ENCODE measurements around the gene PEX16. TPM values are rescaled to one million over a fixed set of nuclear protein-coding genes. Genes with fewer than 3 reads are reported as not detected.

PEX16 gene
- polyA plus RNA-seq, 1 donor from 2014 or later: 61.1 TPM

- Histone ChIP-seq H3K27ac (ENCODE audit: low read length) (no peak overlapping the region), H3K9me3 (ENCODE audit: low read length) (no peaks in the 10 kb centered on the region), H3K9me2 (ENCODE audit: insufficient read depth, low read length) (no peaks in the 10 kb centered on the region), H3K36me3 (ENCODE audit: insufficient read depth, low read length) (no peaks in the 10 kb centered on the region), H3K9ac (ENCODE audit: low read length) (no peak overlapping the region), H3K4me3 (ENCODE audit: low read length) (no peak overlapping the region), H3K27me3 (ENCODE audit: insufficient read depth, low read depth, low read length) (no peaks in the 10 kb centered on the region), H4K20me1 (ENCODE audit: insufficient read depth) (no peaks in the 10 kb centered on the region), H2AFZ (ENCODE audit: low read depth, low read length) (no peak overlapping the region), H3K79me2 (replicated peaks; ENCODE audit: insufficient read depth, low read length) (no peaks in the 10 kb centered on the region), H3F3A (ENCODE audit: insufficient read depth, low read length, poor library complexity, severe bottlenecking) (no peaks in the 10 kb centered on the region), H3K4me2 (ENCODE audit: low read length) (no peak overlapping the region)
- no peak for TF ChIP-seq EZH2 (IDR thresholded peaks at IDR 0.05; ENCODE audit: borderline replicate concordance, insufficient read depth, low read length, poor library complexity, severe bottlenecking)
- TF ChIP-seq REST (IDR thresholded peaks at IDR 0.05; ENCODE audit: borderline replicate concordance): no peak
- no peak for TF ChIP-seq RAD21 (conservative IDR thresholded peaks at IDR 0.05)
- no peak for TF ChIP-seq MXI1 (conservative IDR thresholded peaks at IDR 0.05; ENCODE audit: poor library complexity, severe bottlenecking)
- TF ChIP-seq SMC3 (conservative IDR thresholded peaks at IDR 0.05; ENCODE audit: poor library complexity): no peak
- no peak for TF ChIP-seq EP300 (conservative IDR thresholded peaks at IDR 0.05; ENCODE audit: poor library complexity, severe bottlenecking)
- TF ChIP-seq POLR2AphosphoS5 (IDR thresholded peaks at IDR 0.05): no peak
- no peak for TF ChIP-seq CTCF (IDR thresholded peaks at IDR 0.05; ENCODE audit: poor library complexity, severe bottlenecking)
- no peak for TF ChIP-seq TAF1 (IDR thresholded peaks at IDR 0.05; ENCODE audit: low read depth)
These were observed 23.6 kb upstream of the PEX16 start for GRCh38 chr11:45941285-45941684.

GRCh38 chr11:45939836-45940235 lies 22.2 kb upstream of the PEX16 start:
- Histone ChIP-seq H3K27me3 (ENCODE audit: insufficient read depth, low read depth, low read length) (no peaks in the 10 kb centered on the region), H3K36me3 (ENCODE audit: insufficient read depth, low read length) (peaks cover 5% of the 10 kb centered on the region), H3K79me2 (replicated peaks; ENCODE audit: insufficient read depth, low read length) (no peaks in the 10 kb centered on the region), H3K9ac (ENCODE audit: low read length) (no peak overlapping the region), H3K9me3 (ENCODE audit: low read length) (no peaks in the 10 kb centered on the region), H2AFZ (ENCODE audit: low read depth, low read length) (no peak overlapping the region), H3K4me2 (ENCODE audit: low read length) (no peak overlapping the region), H3F3A (ENCODE audit: insufficient read depth, low read length, poor library complexity, severe bottlenecking) (no peaks in the 10 kb centered on the region), H3K4me3 (ENCODE audit: low read length) (no peak overlapping the region), H3K9me2 (ENCODE audit: insufficient read depth, low read length) (no peaks in the 10 kb centered on the region), H3K27ac (ENCODE audit: low read length) (no peak overlapping the region), H4K20me1 (ENCODE audit: insufficient read depth) (no peaks in the 10 kb centered on the region)
- no peak for TF ChIP-seq POLR2AphosphoS5 (IDR thresholded peaks at IDR 0.05)
- TF ChIP-seq CTCF (IDR thresholded peaks at IDR 0.05; ENCODE audit: poor library complexity, severe bottlenecking): no peak
- no peak for TF ChIP-seq MXI1 (conservative IDR thresholded peaks at IDR 0.05; ENCODE audit: poor library complexity, severe bottlenecking)
- TF ChIP-seq EP300 (conservative IDR thresholded peaks at IDR 0.05; ENCODE audit: poor library complexity, severe bottlenecking): no peak
- TF ChIP-seq TAF1 (IDR thresholded peaks at IDR 0.05; ENCODE audit: low read depth): no peak
- no peak for TF ChIP-seq SMC3 (conservative IDR thresholded peaks at IDR 0.05; ENCODE audit: poor library complexity)
- no peak for TF ChIP-seq RAD21 (conservative IDR thresholded peaks at IDR 0.05)
- no peak for TF ChIP-seq REST (IDR thresholded peaks at IDR 0.05; ENCODE audit: borderline replicate concordance)
- TF ChIP-seq EZH2 (IDR thresholded peaks at IDR 0.05; ENCODE audit: borderline replicate concordance, insufficient read depth, low read length, poor library complexity, severe bottlenecking): no peak
